Right cardiac atrium (tissue), 5 donors: Measurements from ENCODE around the gene GIGYF2. TPM values are rescaled to one million over a fixed set of nuclear protein-coding genes. Genes with fewer than 3 reads are reported as not detected.
"Not testable (repeated sequence)": the region's sequence is repeated elsewhere in the genome, so short reads cannot be mapped to it uniquely, and the experiment has no call there.

Source experiments
- ATAC-seq, 2 donors: fragments of 200-7000 bp; cut with Tn5 transposase; one replicate each; pipeline versions ENCODE4 v1.8.0 to v1.9.1; 2020; ENCODE audit warnings: moderate library complexity in 2 of 2, mild to moderate bottlenecking in 1 of 2
- DNase-seq, 3 donors: peaks; one replicate each; pipeline ENCODE4 v3.0.0-alpha.2; 2020
- H3K27ac ChIP-seq: one replicate; pipeline ENCODE4 v1.5.1; 2013; ENCODE audit warnings: mild to moderate bottlenecking, low read length, control low read depth, moderate library complexity
- H3K27me3 ChIP-seq: one replicate; pipeline ENCODE4 v1.6.1; 2013; ENCODE audit not compliant: control insufficient read depth, insufficient read depth
- H3K4me1 ChIP-seq: one replicate; pipeline ENCODE4 v1.6.1; 2013; ENCODE audit warnings: low read length; ENCODE audit not compliant: control insufficient read depth, insufficient read depth
- H3K4me3 ChIP-seq: one replicate; pipeline ENCODE4 v1.5.1; 2013; ENCODE audit warnings: low read length, control low read depth
- H3K9me3 ChIP-seq: one replicate; pipeline ENCODE4 v1.6.1; 2013; ENCODE audit warnings: low read length; ENCODE audit not compliant: control insufficient read depth
- WGBS: extraction: QIAGEN DNeasy Blood & Tissue Kit; methylation state at CpG from one replicate; pipeline ENCODE4 v1.1.7; 2013; 5-methylcytosine and 5-hydroxymethylcytosine counted together
- intact Hi-C, 4 donors: fragments of 100-400 bp; cut with DNase I; formaldehyde crosslinking; loops; one replicate each; pipeline versions ENCODE4 v1.11.0 to v1.14.0; 2022 to 2023
- polyA plus RNA-seq: library from polyadenylated mRNA; stranded (reverse); fragments of 200-250 nt; gene quantifications from one replicate; pipeline ENCODE4 v1.2.3, GENCODE V29; 2013
- total RNA-seq, 4 donors: library from RNA; stranded (reverse); fragmentation: NEBNext Ultra II Directional; extraction: Animal tissue kit (Norgen Biotek cat#: 25700); gene quantifications; one replicate each; pipeline ENCODE4 v1.2.1, GENCODE V29; 2021
- donor health status: healthy with polysubstance abuse.
- donor health status: DM: no; HTN: yes; CAD: no.
- donor health status: DM: no; HTN: no; CAD: no.
- donor health status: DM: no; HTN: yes; CAD: no; lungs with severe emphysema.
- donor health status: DM: yes; HTN: yes; CAD: no.

The GIGYF2 gene
- total and polyA plus RNA-seq, 5 donors, result 21.6 to 68.2 (median 61.3) TPM

DNA sequence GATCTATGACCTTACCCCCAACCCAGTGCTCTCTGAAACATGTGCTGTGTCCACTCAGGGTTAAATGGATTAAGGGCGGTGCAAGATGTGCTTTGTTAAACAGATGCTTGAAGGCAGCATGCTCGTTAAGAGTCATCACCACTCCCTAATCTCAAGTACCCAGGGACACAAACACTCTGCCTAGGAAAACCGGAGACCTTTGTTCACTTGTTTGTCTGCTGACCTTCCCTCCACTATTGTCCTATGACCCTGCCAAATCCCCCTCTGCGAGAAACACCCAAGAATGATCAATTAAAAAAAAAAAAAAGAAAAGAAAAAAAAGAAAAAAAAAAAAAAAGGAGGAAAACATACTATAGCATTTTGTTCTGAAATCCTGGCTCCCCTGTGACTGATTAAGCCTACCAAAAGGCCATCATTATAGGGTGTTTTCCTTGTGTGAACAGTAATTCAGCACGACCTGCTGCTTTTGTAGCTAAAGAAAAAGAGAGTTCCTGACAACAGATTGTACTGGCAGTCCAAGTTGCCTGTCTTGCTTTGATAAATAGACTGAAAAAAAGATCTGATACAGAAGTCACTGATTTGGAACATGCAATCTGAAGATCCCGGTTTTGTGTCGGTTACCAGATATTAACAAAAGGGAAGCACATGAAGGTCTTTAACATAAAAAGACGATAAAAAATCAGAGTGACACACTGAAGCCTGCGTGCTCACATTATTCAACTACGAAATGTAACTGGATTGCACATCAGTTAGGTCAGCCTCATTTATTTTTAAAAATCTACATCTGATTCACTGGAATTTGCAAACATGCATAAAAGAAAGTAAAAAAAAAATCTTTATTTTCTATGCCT is 210.0 kb downstream of the GIGYF2 start:
- intact Hi-C loops, H3K4me1 ChIP-seq, H3K9me3 ChIP-seq, DNase-seq, H3K27ac ChIP-seq, H3K27me3 ChIP-seq, H3K4me3 ChIP-seq, ATAC-seq: not testable (repeated sequence)
- 53% methylated on average over 9 of the region's 10 CpGs for WGBS

DNA sequence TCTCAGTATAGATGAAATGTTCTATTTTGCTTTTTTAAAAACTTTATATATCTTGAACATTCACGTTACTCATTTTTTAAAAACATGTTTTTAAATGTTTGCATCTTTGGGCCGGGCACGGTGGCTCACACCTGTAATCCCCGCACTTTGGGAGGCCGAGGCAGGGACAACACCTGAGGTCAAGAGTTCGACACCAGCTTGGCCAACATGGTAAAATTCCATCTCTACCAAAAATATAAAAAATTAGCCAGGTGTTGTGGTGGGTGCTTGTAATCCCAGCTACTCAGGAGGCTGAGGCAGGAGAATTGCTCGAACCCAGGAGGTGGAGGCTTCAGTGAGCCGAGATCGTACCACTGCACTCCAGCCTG is 210.6 kb downstream of the GIGYF2 start:
- not testable (repeated sequence) for DNase-seq

DNA sequence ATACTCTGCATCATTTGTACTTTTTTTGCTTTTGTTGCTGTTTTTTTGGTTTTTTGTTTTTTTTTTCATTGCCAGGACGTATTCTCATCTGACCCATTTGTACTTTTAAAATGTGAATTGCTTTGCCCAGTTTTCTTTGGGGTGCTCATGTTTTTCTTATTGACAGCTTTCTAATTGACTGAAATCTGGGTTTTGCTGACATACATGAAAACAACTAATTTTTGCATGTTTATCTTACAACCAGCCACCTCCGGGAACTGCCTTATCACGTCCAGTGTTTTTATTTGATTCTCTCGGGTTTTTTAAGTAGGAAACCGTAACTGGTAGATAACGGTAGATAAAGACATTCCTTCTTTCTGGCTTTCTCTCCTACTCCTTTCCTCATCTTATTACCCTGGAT is 211.6 kb downstream of the GIGYF2 start:
- ATAC-seq (no peak), DNase-seq (no peak)
- Histone ChIP-seq H3K4me1 (no peaks in the 10 kb centered on the region), H3K27me3 (no peaks in the 10 kb centered on the region), H3K4me3 (no peak overlapping the region), H3K27ac (no peak overlapping the region), H3K9me3 (no peaks in the 10 kb centered on the region)
- 30% methylated on average over 6 of the region's 6 CpGs for WGBS
- intact Hi-C loops, result no loop called here

More for the DNA sequence above, 210.6 kb downstream of the GIGYF2 start:
- H3K4me1 ChIP-seq, intact Hi-C loops, H3K4me3 ChIP-seq, H3K27ac ChIP-seq, H3K9me3 ChIP-seq, H3K27me3 ChIP-seq, ATAC-seq: not testable (repeated sequence)
- WGBS, result 94% methylated on average over 9 of the region's 9 CpGs

Other genes starting within 250 kb of the GIGYF2 start
- not detected for gene ALPI, start 241.2 kb upstream of the GIGYF2 start, total RNA-seq
- gene ALPI, start 241.2 kb upstream of the GIGYF2 start, polyA plus RNA-seq, result not detected
- gene ECEL1, start 209.5 kb upstream of the GIGYF2 start, total RNA-seq, result under 1 TPM in 1 of 4 donors, not detected in 3; 0.25 TPM
- 0.05 TPM for gene ECEL1, start 209.5 kb upstream of the GIGYF2 start, polyA plus RNA-seq
- under 1 TPM in 1 of 4 donors, not detected in 3; 0.11 TPM for gene PRSS56, start 176.9 kb upstream of the GIGYF2 start, total RNA-seq
- 0.05 TPM for gene PRSS56, start 176.9 kb upstream of the GIGYF2 start, polyA plus RNA-seq
- under 1 TPM in 1 of 4 donors, not detected in 3; 0.53 TPM for gene CHRND, start 171.2 kb upstream of the GIGYF2 start, total RNA-seq
- 0.09 TPM for gene CHRND, start 171.2 kb upstream of the GIGYF2 start, polyA plus RNA-seq
- gene CHRNG, start 157.6 kb upstream of the GIGYF2 start, total RNA-seq, result not detected
- not detected for gene CHRNG, start 157.6 kb upstream of the GIGYF2 start, polyA plus RNA-seq
- 1 to 10 TPM; 2.6 to 3.3 (median 3.2) TPM for gene TIGD1, start 146.8 kb upstream of the GIGYF2 start, total RNA-seq
- gene TIGD1, start 146.8 kb upstream of the GIGYF2 start, polyA plus RNA-seq, result 1.9 TPM
- 10 to 100 TPM; 32.1 to 49.4 (median 45.9) TPM for gene EIF4E2, start 146.6 kb upstream of the GIGYF2 start, total RNA-seq
- 32.3 TPM for gene EIF4E2, start 146.6 kb upstream of the GIGYF2 start, polyA plus RNA-seq
- gene EFHD1, start 63.7 kb upstream of the GIGYF2 start, total RNA-seq, result 10 to 100 TPM in 2 of 4 donors, 1 to 10 TPM in 2; 6.4 to 14.4 (median 9.6) TPM
- 14.7 TPM for gene EFHD1, start 63.7 kb upstream of the GIGYF2 start, polyA plus RNA-seq
- not detected for gene KCNJ13, start 79.2 kb downstream of the GIGYF2 start, total RNA-seq
- not detected for gene KCNJ13, start 79.2 kb downstream of the GIGYF2 start, polyA plus RNA-seq
- 1 to 10 TPM in 3 of 4 donors, under 1 TPM in 1; 0.86 to 1.9 (median 1.3) TPM for gene SNORC, start 172.9 kb downstream of the GIGYF2 start, total RNA-seq
- 0.59 TPM for gene SNORC, start 172.9 kb downstream of the GIGYF2 start, polyA plus RNA-seq